GM18873 (cell line): Measurements from ENCODE around the gene ZC3H12C.
"Not testable (repeated sequence)": the region's sequence is repeated elsewhere in the genome, so short reads cannot be mapped to it uniquely, and the experiment has no call there.

Experiments used
- ATAC-seq: cut with Tn5 transposase; IDR thresholded peaks from one replicate; pipeline ENCODE4 v1.9.1; 2021; ENCODE audit warnings: mild to moderate bottlenecking, moderate library complexity, moderate number of reproducible peaks; ENCODE audit not compliant: unreplicated experiment, low FRiP score

ZC3H12C gene

DNA sequence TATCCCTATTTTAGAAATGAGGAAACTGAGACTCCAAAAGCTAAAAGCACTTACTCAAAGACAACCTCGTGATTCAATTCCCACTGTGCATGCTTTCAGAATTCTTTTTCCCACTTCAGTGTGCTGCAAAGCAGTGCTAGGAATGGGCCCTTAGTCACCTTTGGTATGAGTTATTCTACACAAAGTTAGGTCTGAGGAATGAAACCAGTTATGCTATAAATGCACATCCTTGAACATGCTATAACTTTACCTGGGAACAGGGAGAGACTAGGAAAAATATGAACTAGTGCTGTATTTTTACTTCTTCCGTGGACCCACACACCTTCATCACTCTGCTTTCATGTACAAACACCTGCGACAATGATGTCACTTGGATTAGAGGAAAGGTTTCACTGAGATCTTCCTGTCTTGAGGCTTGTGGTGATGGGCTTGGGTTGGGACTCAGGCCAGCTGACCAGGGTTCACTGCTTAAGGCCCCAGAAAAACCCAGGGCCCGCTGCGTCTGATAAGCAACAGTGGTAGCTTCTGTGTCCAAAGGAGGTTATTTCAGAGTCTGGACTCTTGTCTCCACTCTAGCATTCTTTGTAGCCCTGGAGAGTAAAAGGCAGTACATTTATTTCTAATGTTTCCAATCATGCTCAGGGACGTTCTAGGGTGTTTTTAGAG, 81.6 kb downstream of the ZC3H12C start:
- no peak for ATAC-seq

DNA sequence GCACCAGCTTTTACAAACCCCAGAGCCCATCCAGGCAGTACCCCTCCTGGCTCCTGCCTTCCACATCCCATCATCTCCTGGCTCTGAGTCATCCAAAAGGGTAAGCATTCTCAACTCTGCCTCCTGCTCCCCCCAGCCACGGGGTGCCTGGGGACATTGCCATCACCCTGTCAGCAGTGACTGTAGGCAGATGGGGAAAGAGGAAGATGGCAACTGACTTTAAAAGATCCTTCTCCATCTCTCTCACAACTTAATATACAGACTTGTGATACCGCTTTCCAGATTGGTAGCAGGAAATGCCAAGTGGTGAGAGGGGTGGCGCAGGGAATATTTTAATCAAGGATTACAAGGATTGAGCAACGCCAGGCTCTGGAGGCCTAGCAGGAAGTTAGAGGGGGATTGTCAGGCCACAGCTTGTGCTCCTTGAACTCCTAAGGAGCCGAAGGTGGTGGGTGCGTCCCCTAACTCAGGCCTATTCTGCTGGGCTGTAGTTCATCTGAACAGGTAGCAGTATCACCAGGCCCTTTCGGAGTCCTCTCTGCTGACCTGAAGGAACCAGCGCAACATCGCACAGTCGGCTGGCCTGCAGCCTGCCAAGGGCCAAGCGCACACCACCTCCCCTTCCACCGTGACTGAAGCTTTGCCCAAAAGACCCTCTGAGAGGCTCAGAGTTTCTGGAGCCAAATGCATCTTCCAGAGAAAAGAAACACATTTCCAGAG, 83.3 kb downstream of the ZC3H12C start:
- no peak for ATAC-seq

DNA sequence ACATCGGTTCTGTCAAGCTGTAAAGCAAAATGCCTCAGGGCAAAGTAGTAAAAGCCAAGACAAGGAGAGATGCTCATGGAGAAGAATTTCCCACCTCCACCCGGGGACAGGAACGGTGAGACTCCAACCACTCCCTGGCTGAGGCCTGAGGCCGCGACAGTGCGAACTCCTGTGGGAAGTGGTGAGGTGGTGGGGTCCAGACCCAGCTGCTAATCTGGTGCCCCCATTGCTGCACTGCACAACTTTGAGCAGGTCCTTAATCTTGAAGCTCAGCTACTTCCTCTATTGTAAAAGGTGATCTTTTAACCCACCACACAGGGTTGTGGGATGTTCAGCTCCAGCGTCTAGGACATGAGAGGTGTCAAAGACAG, 83.9 kb downstream of the ZC3H12C start:
- no peak for ATAC-seq

DNA sequence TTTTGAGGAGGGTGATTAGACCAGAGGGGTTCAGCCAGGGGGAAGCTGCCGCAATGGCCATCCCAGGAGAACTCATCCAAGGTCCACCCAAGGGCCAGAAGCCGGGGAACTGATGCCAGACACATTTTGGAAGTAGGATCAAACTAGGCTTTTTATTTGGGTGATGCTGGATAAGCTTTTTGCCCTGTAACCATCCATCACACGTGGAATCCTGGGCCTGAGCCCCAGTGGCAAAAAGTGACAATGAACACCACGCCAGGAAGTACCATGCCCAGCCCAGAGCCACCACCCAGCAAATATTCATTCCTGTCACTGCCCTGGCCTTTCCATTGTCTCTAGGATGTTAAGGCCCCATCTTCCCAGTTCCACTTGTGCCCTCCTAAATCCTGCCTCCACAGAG, 85.9 kb downstream of the ZC3H12C start:
- ATAC-seq = no peak

DNA sequence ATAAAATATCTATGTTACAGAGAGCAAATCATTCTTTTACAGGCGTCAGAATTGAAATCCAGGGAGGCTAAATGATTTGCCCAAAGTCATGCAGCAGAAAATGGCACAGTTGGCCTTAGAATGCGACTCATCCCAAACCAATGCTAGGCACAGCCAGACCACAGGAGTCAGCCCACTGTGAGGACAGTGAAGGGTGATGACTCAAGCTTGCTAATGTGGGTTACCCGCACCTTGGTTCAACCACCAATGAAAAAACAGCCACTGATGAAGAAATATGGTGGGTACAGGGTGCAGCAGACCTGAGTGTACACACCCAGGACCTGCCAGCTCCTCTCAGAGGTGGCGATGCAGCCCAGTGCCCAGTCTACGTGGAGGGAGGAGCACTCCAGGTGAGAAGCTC, 89.7 kb downstream of the ZC3H12C start:
- ATAC-seq = no peak

DNA sequence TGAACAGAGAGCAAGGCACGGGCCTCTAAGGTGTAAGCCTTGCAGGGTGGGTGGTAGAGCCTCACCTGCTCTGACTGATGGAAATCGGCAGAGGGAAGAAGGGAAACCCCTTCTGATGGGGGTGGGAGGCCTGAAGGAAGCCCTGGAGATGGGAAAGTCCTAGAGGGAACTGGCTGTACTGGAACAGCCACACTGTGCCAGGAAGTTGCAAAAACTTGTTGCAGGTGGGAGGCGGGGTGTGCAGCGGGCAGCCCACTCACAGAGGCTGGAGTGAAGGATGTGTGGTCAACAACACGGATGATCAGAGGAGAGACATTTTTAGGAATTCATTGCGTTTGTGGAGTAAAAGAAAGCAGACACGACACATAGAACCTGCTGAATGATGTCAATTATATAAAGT, 91.3 kb downstream of the ZC3H12C start:
- no peak for ATAC-seq

DNA sequence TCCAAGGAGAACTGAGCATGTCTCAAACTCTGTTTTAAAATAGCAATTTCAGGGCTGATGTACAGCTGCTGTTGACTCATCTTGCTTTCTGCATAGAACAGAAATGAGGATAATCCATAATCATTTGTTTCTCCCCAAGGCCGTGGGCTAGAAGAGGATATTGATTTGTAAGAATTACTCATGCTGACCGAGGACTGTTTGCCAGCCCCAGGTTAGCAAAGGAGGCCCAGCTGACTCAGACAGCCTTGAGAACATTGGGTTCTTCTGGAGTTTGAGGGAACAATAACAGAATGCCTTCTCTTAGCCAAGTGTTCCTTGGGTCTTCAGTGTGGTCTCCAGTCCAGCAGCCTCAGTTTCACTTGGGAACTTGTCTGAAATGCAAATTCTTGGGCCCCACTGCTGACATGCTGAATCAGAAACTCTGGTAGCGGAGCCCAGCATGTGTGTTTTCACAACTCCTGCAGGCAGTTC, 92.0 kb downstream of the ZC3H12C start:
- ATAC-seq = no peak

DNA sequence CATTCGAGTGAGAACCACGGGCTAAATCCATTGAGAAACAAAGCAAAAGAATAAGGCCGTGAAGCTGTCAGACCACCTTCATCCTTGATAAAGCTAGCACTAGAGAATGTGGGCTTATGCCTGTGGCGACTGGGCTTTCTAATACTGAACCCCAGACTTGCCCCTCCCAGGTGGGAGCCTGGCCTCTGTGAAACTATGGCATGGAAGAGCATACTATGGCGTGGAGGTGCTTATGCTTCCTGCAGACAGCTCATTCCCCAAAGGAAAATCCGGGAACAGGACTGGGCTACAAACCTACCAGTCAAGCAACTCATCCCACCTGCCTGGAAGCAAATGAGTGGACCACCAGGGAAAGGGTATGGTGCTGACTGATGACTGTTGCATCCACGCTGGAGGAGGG, 92.4 kb downstream of the ZC3H12C start:
- no peak for ATAC-seq

DNA sequence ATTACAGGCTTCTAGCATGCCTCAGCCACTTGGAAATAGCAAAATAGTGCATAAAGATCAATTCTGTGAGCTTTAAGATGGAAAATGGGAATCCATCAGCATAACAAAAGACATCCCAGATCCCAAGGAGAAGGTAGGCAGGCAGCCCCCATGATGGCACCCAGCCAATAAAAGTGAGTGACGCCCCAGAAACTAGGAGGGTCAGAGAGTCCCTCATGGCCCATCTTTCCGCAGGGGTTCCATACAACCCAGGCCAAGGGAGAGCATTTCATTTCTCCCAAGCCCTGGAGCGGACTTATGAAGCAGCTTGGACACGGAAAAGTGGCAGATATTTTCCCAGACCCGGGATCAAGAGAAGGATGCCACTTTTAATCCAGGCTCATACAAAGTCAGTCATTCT, 93.3 kb downstream of the ZC3H12C start:
- no peak for ATAC-seq

DNA sequence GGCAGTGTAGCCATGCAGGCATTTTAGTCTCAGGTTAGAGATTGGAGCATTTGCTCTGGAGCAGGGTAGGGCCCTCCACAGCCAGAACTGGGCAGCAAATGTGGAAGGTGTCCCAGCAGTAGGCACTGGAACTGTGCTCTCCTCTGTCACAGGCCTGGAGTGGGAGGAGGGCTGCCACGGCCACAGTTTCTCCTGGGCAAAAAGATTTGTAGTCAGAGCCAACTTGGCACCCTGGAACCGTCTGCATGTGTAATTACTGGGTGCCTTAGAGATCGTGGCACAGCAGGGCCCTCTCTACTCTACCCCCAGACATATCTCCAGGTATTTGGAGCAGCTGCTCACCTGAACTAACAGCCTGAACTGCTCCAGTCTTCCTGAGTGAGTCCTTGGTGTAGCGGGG, 93.7 kb downstream of the ZC3H12C start:
- ATAC-seq = no peak

DNA sequence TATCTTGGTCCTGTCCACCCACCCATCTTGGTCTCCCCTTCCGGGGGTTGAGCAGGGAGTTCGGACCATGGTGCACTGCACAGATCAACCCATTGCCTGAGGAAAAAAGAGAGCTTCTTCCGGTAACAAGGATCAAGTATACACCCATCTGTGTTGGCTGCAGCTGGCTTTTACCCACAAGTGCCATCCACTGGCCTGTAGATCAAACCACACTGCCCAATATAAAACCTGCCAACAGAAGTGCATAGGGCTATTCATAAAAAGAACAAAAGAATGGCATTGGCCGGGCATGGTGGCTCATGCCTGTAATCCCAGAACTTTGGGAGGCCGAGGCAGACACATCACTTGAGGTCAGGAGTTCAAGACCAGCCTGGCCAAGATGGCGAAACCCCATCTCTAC, 94.5 kb downstream of the ZC3H12C start:
- no peak for ATAC-seq

DNA sequence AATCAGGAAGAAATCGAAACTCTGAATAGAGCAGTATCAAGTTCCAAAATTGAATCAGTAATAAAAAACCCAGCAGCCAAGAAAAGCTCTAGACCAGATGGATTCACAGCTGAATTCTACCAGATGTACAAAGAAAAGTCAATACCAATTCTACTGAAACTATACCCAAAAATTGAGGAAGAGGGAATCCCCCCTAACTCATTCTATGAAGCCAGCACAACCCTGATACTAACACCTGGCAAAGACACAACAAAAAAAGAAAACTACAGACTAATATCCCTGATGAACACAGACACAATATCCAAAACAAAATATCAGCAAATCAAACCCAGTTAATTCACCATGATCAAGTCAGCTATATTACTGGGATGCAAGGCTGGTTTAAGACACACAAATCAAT, 97.7 kb downstream of the ZC3H12C start:
- no peak for ATAC-seq

DNA sequence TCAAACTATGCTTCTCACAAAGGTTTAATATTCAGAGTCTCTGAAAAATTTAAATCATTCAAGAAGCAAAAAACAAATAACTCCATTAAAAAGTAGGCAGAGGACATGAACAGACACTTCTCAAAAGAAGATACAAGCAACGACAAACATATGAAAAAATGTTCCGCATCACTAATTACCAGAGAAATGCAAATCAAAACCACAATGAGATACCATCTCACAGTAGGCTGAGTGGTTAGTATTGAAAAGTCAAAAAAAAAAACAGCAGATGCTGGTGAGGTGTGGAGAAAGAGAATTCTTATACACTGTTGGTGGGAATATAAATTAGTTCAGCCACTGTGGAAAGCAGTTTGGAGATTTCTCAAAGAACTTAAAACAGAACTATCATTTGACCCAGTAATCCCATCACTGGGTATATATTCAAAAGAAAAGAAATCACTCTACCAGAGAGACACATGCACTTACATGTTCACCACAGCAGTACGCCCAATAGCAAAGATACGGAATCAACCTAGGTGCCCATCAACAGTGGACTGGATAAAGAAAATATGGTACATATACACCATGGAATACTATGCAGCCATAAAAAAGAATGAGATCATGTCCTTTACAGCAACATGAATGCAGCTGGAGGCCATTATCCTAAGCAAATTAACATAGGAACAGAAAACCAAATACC, 99.6 kb downstream of the ZC3H12C start:
- ATAC-seq = not testable (repeated sequence)

DNA sequence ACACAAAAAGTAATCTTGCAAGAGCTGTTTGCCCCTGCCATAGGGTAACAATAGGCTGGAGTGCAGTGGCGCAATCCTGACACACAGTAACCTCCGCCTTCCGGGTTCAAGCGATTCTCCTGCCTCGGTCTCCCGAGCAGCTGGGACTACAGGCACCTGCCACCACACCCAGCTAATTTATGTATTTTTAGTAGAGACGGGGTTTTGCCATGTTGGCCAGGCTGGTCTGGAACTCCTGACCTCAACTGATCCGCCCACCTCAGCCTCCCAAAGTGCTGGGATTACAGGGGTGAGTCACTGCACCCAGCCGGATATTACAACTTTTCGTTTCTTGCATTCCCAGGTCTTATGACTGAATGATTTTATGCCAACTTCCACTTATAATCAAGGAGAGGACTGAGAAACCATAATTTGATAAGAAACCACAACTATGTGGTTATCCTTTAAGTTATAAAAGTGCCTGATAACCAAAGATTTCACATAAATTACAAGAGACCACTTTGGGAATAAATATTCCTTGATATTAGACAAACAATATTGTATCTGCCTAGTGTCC, 101.1 kb downstream of the ZC3H12C start:
- ATAC-seq = not testable (repeated sequence)

DNA sequence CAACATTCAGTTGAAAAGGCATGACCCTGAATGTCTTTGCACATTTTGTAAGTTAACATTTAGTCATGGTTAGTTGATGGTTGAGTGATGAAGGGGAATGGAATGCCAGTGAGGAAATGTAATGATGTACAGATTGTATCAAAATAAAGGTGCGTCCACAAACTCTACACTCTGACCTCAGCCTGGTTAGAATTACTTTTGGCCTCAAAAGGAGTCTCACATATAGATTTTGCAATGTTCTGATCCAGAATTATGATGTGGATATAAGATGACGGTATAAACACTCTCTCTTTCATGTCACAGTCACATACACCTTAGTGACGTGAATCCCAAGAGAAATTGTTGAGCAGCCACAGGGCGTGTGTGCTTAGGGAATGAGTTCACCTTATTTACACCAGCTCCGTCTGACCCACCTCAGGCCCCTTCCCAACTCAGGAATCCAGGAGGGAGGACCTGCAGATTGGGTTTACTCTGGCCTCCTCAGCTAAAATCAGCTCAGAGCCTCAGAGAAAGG, 103.1 kb downstream of the ZC3H12C start:
- ATAC-seq = no peak

DNA sequence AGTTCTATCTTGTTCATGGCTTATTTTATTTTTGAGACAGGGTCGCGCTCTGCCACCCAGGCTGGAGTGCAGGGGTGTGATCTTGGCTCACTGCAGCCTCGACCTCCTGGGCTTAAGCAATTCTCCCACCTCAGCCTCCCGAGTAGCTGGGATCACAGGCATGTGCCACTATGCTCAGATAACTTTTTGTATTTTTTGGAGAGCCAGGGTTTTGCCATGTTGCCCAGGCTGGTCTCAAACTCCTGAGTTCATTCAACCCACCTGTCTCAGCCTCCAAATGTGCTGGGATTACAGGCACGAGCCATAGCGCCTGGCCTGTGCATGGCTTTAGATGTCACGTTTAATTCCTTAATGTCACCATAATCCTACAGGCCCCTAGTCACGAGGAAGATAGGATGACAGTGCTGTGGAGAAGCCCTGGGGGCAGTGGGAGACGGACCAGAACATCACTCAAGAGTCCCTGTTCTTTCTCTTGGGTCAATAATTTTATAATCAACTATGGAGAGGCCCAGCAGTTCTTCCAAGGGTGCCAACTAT, 103.8 kb downstream of the ZC3H12C start:
- ATAC-seq = no peak

DNA sequence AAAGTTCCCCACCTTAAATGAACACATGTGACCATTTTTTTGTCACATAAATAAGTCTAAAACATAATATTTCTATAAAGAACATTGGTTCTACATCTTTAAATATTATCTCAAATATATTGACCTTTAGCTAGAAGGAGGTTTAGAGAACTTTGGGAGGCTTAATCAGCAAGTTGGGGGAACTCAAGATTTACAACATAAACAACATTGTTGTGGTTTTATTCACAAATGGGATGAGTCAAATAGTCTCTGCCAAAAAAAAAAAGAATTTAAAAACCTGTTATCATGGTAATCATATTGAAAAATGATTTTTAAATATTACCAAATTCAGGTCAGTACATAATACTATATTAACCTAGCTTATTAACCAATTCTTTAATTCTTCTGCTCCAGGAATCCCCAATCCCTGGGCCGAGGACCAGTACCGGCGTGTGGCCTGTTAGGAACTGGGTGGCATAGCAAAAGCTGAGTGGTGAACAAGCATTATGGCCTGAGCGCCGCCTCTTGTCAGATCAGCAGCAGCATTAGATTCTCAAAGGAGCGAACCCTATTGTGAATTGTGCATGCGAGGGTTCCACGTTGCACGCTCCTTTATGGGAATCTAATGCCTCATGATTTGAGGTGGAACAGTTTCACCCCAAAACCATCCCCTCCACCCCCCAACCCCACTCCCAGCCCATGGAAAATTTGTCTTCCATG, 105.0 kb downstream of the ZC3H12C start:
- no peak for ATAC-seq

DNA sequence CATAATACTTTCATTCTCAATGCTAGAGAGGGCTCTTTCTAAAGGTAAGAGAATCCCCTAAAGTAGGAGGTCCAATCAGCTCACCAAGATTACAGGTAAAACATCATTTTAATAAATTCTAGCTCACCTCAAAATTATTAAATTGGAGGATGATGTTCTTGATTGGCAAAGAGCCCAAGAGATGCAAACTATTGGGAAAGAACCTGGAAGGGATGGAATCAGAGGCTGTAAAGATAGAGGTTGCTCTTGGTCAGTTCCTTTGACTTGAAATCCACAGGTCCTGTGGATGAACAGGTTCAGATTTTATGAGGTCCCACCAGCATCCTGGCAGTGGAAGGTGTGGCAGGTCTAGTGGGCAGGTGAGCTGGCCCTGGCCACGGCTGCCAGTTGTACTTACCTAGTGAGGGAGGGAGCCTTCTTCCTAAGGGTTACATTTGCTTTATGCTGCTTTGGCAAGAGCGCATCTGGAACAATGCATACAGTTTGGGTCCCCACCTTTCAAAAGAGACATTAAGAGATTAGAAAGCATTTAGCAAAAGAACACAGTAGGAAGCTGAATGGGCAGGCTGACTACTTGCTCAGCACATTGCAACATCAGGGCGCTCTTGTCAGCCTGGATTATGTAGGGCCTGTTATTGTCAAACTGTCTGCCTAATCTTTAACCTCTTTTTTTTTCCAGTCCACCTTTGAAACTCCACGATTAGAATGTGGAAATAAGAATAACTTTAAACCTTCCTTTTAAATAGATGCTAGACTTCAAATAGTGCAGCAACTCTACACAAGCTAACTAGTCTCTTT, 106.2 kb downstream of the ZC3H12C start:
- no peak for ATAC-seq

DNA sequence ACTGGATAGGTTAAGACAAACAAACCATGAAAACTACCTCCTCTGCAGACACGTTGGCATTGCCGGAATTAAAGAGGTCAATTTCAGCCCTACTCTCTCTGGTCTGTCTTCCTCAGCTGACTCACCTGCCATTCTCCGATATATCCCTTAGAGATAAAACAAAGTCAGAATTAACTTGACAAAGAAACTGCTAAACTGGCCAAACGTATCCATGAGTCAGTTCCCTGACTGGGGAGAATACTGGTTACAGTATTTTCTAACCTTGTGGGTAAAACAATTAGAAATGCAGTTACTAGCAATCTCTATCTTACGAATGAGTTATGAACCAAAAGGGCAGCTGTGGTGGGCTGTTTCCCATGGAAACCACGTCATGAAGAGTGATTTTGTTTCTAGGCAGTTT, 107.0 kb downstream of the ZC3H12C start:
- ATAC-seq = no peak

DNA sequence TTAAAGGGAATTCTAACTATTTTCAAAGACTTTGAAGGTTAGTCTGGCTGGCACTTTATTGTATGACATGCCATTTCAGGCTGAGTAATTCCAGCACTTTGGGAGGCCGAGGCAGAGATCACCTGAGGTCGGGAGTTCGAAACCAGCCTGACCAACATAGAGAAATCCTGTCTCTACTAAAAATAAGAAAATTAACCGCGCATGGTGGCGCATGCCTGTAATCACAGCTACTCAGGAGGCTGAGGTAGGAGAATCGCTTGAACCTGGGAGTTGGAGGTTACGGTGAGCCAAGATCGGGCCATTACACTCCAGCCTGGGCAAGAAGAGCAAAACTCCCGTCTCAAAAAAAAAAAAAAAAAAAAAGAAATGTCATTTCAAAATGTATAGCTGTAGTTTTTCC, 107.6 kb downstream of the ZC3H12C start:
- ATAC-seq = no peak
